Endometrium (tissue), 2 donors: ENCODE measurements around the gene MED16.

ENCODE experiments used
- FAIRE-seq: peaks from 2 replicates; lab custom pipeline; 2012; peaks lifted over from hg19 to GRCh38; lab: Jason Lieb, UNC
- donor health status: control.
- donor health status: control.

MED16 gene

GRCh38 chr19:871446-872265 lies 21.3 kb downstream of the MED16 start:
- no peak for FAIRE-seq

GRCh38 chr19:870963-871401 lies 22.0 kb downstream of the MED16 start:
- FAIRE-seq, result no peak

GRCh38 chr19:870314-870713 lies 22.7 kb downstream of the MED16 start:
- no peak for FAIRE-seq

- FAIRE-seq, result no peak
Measured at GRCh38 chr19:869245-870177, 23.5 kb downstream of the MED16 start.

DNA sequence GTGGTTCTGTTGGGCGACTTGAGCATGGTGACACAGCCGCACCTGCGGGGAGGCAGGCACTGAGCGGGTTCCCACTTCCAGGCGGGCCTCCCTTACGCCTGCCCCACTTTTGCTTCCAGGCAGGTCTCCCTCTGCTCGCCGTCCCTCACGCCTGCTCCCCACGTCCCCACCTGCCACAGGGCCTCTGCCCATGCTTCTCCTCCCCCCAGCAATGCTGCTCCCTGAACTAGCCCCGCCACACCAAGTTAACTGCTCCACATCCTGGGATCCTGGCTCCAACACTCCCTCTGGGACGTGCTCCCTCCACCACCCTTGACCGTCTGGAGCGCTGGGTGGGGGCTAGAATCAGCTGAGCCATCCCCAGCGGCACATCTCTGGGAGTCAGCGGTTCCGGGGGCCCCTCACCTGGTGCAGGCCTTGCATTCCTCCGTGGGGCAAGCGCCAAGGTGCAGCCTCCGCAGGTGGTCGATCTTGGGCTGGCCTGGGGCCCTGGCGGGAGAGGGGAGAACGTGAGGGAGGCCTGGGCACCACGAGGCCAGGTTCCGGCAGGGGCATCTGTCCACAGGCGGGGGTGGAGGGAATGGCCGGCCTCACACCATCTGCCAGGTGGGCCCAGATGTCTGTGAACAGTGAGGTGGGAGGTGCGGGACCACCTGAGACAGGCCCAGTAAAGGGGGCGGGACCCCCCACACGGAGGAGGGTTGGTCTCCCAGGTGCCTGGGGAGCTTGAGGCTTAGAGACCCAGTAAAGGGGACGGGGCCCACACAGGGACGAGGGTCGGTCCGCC lies 24.3 kb downstream of the MED16 start:
- FAIRE-seq, result no peak

DNA sequence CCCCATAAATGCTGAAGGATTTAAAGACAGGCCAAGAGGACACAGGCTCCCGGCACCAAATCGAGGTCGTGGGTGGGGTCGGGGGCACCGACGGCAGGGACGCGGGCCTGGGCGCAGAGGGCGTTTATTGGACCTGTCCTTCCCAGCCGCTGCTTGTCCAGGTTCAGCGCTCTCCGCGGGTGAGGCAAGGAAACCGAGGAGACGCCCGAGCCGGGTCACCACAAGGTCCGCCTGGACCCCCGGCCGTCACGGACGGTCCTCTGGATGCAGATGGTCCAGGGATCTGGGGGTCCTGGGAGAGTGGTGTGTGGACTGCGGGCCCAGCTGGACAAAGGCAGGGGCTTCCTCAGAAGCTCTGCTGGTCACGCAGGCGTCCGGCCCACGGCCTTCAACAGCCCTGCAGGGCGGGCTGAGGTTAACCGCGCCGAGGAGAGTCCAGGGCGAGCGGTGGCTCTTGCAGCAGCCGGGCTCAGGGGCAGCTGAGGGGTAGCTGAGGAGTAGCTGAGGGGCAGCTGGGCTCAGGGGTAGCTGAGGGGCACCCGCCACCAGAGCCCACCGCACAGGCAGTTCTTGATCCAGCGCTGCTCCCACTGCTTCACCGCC lies 25.0 kb downstream of the MED16 start:
- FAIRE-seq, result no peak

DNA sequence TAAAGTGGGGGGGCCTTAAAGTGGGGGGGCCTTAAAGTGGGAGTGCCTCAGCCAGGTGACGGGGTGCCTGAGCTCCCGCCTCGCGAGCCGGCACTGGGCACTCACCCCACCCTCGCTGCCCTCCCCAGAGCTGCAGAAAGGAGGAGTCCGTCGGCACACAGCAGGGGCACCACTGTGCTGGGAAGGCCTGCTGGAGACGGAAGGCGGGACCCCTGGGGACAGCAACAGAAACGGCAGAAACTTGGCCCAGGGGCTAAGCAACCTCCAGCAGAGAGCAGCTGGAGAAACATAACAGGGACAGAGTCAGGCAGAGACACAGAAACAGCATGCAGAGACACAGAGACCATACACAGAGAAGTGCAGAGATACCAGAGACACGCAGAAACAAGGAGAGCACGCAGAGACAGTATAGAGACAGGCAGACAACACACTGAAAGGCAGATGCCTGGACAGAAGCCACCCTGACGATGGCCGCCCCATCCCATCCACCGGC lies 25.6 kb downstream of the MED16 start:
- FAIRE-seq, result no peak

DNA sequence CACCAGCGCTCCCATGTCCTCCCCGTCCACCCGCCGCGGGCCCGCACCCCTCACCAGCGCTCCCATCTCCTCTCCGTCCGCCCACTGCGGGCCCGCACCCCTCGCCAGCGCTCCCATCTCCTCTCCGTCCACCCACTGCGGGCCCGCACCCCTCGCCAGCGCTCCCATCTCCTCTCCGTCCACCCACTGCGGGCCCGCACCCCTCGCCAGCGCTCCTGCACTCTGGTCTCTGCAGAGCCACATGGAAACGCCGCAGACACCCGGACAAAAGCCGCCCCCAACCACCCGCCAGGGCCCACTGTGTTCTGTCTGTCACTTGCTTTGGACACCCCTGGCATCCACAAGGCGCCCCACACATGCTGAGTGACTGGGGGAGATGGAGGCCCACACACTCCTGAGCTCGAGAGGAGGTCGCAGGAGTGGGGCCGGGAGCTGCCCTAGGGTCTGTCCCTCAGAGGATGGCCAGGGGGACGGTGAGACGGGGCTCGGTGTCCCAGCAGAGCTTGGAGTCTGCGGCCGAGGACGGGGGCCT lies 26.2 kb downstream of the MED16 start:
- no peak for FAIRE-seq

GRCh38 chr19:863315-863620 lies 29.7 kb downstream of the MED16 start:
- FAIRE-seq, result no peak

DNA sequence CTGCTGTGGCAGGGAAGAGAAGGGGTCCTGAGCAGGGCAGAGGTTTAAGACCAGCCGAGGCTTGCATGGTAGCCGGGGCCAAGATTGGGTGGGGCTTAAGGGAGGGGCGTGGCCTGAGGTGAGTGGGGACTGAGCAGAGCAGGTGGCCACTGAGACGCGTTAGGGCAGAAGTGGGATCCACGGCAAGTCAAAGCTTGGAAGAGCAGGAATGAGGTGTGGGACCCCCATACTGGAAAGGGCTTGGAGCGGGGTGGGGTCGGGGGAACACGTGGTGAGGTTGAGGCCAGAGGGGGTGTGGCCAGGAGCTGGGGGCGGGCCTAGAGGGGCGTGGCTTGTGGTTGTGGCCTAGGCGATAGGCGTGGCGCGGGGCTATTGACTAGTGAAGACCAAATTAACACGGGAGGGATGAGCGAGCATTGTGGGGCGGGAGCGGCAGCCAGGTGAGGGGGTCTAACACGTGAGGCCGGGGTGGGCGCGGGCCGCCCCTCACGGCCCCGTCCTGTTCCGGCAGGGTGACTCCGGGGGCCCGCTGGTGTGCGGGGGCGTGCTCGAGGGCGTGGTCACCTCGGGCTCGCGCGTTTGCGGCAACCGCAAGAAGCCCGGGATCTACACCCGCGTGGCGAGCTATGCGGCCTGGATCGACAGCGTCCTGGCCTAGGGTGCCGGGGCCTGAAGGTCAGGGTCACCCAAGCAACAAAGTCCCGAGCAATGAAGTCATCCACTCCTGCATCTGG lies 30.2 kb downstream of the MED16 start:
- FAIRE-seq, result no peak

DNA sequence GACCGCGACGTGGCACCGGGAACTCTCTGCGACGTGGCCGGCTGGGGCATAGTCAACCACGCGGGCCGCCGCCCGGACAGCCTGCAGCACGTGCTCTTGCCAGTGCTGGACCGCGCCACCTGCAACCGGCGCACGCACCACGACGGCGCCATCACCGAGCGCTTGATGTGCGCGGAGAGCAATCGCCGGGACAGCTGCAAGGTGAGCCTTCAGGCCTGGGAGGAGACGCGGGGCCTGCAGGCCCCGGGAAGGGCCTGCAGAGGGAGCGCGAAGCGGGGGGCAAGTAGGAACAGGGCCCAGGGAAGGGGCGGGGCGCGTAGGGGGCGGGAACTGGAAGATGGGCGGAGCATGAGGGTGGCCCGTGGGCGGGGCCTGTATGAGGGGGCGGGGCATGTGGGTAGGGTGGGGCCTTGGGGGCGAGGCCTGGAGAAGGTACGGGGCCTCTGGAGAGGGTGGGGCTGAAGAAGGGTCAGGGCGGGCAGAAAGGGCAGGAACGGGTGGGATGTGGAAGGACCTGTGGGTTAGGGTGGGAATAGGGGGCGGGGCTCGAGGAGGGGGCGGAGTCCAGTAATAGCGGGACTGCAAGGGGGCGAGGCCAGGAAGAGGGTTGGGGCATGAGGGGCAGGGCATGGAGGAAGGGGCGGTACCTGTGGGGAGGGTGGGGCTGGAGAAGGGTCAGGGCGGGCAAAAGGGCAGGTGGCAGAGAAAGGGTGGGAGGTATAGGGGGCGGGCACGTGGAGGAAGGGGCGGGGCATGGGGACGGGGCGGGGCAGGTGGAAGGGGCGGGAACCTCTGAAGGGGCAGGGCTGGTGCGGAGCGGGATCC lies 31.0 kb downstream of the MED16 start:
- no peak for FAIRE-seq

- FAIRE-seq, result no peak
Measured at GRCh38 chr19:861141-861755, 31.7 kb downstream of the MED16 start.

GRCh38 chr19:858868-859843 lies 33.8 kb downstream of the MED16 start, which contains the start of gene CFD:
TSS of gene CFD (plus strand) at chr19:859664. CDS start at chr19:859690, 26 bp downstream.
- FAIRE-seq, result no peak

DNA sequence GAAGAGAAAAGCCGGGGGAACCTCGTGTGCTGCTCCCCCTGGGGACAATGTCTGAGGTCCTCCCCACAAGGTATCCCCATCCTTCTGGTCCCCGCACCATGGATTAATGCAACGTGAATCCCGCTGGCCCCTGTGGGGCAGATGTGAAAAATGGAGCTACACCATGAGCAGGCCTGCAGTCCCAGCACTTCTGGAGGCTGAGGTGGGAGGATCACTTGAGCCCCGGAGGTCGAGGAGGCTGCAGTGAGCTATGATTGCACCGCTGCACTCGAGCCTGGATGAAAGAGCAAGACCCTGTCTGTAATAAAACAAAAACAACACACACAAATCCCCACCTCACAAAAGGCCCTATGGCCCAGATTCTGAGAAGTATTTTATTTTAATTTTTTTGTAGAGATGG lies 34.7 kb downstream of the MED16 start:
- no peak for FAIRE-seq

DNA sequence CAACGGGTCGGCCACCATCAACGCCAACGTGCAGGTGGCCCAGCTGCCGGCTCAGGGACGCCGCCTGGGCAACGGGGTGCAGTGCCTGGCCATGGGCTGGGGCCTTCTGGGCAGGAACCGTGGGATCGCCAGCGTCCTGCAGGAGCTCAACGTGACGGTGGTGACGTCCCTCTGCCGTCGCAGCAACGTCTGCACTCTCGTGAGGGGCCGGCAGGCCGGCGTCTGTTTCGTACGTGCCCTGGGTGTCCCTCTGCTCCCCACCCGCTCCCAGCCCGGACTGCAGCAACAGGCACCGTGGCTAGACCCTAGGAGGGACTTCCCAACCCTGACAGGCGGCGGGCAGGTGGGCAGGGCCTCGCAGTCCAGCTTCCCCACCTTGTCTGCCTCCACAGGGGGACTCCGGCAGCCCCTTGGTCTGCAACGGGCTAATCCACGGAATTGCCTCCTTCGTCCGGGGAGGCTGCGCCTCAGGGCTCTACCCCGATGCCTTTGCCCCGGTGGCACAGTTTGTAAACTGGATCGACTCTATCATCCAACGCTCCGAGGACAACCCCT lies 37.3 kb downstream of the MED16 start:
- no peak for FAIRE-seq

DNA sequence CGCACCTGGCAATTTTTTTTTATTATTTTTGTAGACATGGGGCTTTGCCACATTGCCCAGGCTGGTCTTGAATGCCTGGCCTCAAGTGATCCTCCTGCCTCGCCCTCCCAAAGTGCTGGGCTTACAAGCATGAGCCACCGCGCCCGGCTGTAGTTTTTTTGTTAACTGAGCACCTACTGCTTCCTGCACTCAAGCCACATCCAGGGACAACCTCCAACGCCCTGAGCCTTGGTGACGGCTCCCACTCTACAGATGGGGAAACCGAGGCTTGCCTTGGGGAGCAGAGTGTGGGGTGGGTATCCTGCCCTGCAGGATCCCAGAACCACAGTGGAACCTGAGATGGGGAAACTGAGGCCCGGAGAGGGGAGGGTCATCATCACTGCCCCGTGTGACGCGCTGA lies 37.8 kb downstream of the MED16 start:
- no peak for FAIRE-seq

DNA sequence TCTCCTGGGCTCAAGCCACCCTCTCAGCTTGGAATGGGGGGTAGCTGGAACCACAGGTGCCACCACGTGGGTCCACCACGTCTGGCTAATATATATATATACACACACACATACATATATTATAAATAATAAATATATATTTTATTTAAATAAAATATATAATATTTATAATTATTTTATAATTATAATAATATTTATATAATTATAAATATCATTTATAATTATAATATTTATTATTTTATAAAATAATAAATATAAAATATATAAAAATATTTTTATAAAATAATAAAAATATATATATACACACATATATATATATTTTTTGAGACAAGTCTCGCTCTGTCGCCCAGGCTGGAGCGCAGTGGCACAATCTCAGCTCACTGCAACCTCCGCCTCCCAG lies 38.4 kb downstream of the MED16 start:
- peak; percentile 43 for FAIRE-seq
